SK-N-MC (cell line): ENCODE data around the gene CENATAC.

Experiments
- EZH2 ChIP-seq: fragments of 200-600 bp; sonication (generic); IDR thresholded peaks from one replicate; pipeline ENCODE4 v1.6.1; 2017; ENCODE audit warnings: antibody characterized with exemption
- POLR2AphosphoS5 ChIP-seq: IDR thresholded peaks from 2 replicates; pipeline ENCODE4 v1.6.1; 2012; ENCODE audit warnings: mild to moderate bottlenecking, low read depth, low read length, borderline replicate concordance

DNA sequence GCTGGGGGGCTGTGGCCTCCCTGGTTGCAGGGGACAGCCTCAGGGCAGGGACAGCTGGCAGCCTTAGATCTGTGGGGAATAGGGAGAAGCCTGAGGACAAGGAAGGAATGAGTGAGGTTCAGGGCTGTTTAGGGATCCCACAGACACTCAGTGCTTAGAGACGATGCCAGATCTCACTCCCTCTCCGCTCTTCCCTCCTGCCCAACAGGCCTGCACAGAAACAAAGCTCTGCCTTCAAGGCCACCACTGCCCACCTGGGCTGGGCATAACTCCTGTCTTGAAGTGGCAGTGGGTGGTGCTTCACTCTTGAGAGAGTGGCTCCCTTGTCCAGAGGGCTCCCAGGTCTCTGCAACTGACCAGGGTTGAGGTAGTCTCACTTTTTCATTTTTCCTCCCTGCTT, 13.1 kb upstream of the CENATAC start:
- TF ChIP-seq EZH2 (no peak), POLR2AphosphoS5 (no peak)
